ENCODE results near the gene UBE3C.

The UBE3C gene

DNA sequence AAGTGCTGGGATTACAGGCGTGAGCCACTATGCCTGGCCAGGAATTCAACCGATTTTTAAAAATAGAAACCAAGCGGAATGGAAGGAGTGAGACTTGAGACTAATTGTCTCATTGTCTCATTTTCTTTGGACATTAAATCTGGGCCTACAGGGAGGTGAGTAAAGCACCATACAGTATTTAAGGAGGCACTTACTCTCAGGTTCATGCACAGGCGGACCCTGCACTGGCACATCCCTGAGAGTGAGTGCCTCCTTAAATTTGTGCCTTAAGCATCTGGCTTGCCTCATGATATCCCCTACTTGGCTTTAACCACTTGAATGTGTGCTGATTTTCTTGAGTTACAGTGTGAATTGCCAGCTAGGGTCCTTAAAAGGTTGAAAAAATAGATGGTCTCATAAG is 10.6 kb downstream of the UBE3C start:
- Histone ChIP-seq H3K4me2 (ENCODE audit: insufficient read depth, low read length, poor library complexity, severe bottlenecking) (no peak overlapping the region), H3K18ac (ENCODE audit: low read length) (no peak overlapping the region), H3K27ac (replicated peaks; ENCODE audit: low read length) (no peak overlapping the region), H4K8ac (ENCODE audit: low read depth, low read length) (no peak overlapping the region), H2AFZ (ENCODE audit: low read length) (no peak overlapping the region), H2BK12ac (ENCODE audit: low read length) (no peak overlapping the region), H2AK5ac (ENCODE audit: low read depth, low read length) (no peak overlapping the region), H3K9ac (ENCODE audit: low read depth, low read length, poor library complexity) (no peak overlapping the region), H3K23ac (ENCODE audit: low read depth, low read length, poor library complexity) (no peak overlapping the region), H2BK5ac (ENCODE audit: low read length) (no peak overlapping the region), H3K4me3 (ENCODE audit: low read length in 2 of 2) (no peak overlapping the region), H3K36me3 (replicated peaks in 1 of 2; ENCODE audit: control insufficient read depth in 2 of 2, insufficient read depth in 2 of 2, low read length in 2 of 2) (peaks cover 0 to 57% of the 10 kb centered on the region in 2 donors), H3K27me3 (ENCODE audit: control insufficient read depth in 3 of 3, insufficient read depth in 3 of 3, low read depth in 1 of 3, low read length in 3 of 3) (no peaks in the 10 kb centered on the region), H4K91ac (ENCODE audit: low read depth, low read length, poor library complexity) (no peak overlapping the region), H3K79me1 (ENCODE audit: low read depth, low read length) (peaks cover 15% of the 10 kb centered on the region), H2BK15ac (ENCODE audit: low read length) (no peak overlapping the region), H2BK120ac (ENCODE audit: low read depth, low read length) (no peak overlapping the region), H3K9me3 (replicated peaks in 1 of 2; ENCODE audit: control insufficient read depth in 2 of 2, insufficient read depth in 1 of 2, low read depth in 1 of 2, low read length in 2 of 2) (no peaks in the 10 kb centered on the region), H3K14ac (ENCODE audit: low read length) (no peak overlapping the region), H3K4ac (ENCODE audit: low read length) (no peak overlapping the region), H3K4me1 (ENCODE audit: control insufficient read depth in 2 of 2, insufficient read depth in 1 of 2, low read depth in 1 of 2, low read length in 2 of 2) (peaks cover 10 to 13% of the 10 kb centered on the region in 2 donors)
- WGBS, 2 donors (ENCODE audit: extremely low coverage in 2 of 2, insufficient read length in 2 of 2, insufficient replicate concordance in 1 of 2): no CpG with 5 or more reads among the region's 4 CpGs
- DNase-seq (ENCODE audit: low spot score): no peak

DNA sequence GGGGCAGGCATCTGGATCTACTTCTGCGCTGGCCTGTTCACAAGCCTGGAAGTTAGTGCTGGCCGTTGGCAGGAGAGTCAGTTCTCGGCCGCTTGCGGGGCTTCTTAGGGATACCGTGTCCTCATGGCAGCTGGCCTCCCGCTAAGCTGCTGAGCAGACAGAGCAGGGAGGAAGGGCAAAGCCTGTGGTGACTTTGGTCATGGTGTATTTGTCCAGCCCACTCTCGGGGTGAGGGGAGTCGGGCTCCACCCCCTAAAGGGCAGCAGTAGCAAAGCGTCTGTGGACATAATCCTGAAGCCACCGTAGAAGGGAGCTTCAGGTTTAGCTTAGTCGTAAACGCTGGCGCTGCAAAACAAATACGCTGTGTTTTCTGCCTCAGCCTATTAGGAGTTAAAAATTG is 12.2 kb downstream of the UBE3C start:
- Histone ChIP-seq H3K36me3 (replicated peaks in 1 of 2; ENCODE audit: control insufficient read depth in 2 of 2, insufficient read depth in 2 of 2, low read length in 2 of 2) (peaks cover 0 to 48% of the 10 kb centered on the region in 2 donors), H2AK5ac (ENCODE audit: low read depth, low read length) (no peak overlapping the region), H3K79me1 (ENCODE audit: low read depth, low read length) (peaks cover 11% of the 10 kb centered on the region), H2BK120ac (ENCODE audit: low read depth, low read length) (no peak overlapping the region), H3K27me3 (ENCODE audit: control insufficient read depth in 3 of 3, insufficient read depth in 3 of 3, low read depth in 1 of 3, low read length in 3 of 3) (no peaks in the 10 kb centered on the region), H3K4me2 (ENCODE audit: insufficient read depth, low read length, poor library complexity, severe bottlenecking) (no peak overlapping the region), H3K4ac (ENCODE audit: low read length) (no peak overlapping the region), H2BK12ac (ENCODE audit: low read length) (no peak overlapping the region), H3K14ac (ENCODE audit: low read length) (no peak overlapping the region), H3K18ac (ENCODE audit: low read length) (no peak overlapping the region), H3K27ac (replicated peaks; ENCODE audit: low read length) (no peak overlapping the region), H2BK15ac (ENCODE audit: low read length) (no peak overlapping the region), H2AFZ (ENCODE audit: low read length) (no peak overlapping the region), H3K9me3 (replicated peaks in 1 of 2; ENCODE audit: control insufficient read depth in 2 of 2, insufficient read depth in 1 of 2, low read depth in 1 of 2, low read length in 2 of 2) (no peaks in the 10 kb centered on the region), H4K8ac (ENCODE audit: low read depth, low read length) (no peak overlapping the region), H2BK5ac (ENCODE audit: low read length) (no peak overlapping the region), H3K9ac (ENCODE audit: low read depth, low read length, poor library complexity) (no peak overlapping the region), H3K4me3 (ENCODE audit: low read length in 2 of 2) (no peak overlapping the region), H3K23ac (ENCODE audit: low read depth, low read length, poor library complexity) (no peak overlapping the region), H4K91ac (ENCODE audit: low read depth, low read length, poor library complexity) (no peak overlapping the region), H3K4me1 (ENCODE audit: control insufficient read depth in 2 of 2, insufficient read depth in 1 of 2, low read depth in 1 of 2, low read length in 2 of 2) (peaks cover 10 to 13% of the 10 kb centered on the region in 2 donors)
- peak; percentile 26 for DNase-seq (ENCODE audit: low spot score)
- WGBS, 2 donors (ENCODE audit: extremely low coverage in 2 of 2, insufficient read length in 2 of 2, insufficient replicate concordance in 1 of 2): no CpG with 5 or more reads among the region's 15 CpGs

DNA sequence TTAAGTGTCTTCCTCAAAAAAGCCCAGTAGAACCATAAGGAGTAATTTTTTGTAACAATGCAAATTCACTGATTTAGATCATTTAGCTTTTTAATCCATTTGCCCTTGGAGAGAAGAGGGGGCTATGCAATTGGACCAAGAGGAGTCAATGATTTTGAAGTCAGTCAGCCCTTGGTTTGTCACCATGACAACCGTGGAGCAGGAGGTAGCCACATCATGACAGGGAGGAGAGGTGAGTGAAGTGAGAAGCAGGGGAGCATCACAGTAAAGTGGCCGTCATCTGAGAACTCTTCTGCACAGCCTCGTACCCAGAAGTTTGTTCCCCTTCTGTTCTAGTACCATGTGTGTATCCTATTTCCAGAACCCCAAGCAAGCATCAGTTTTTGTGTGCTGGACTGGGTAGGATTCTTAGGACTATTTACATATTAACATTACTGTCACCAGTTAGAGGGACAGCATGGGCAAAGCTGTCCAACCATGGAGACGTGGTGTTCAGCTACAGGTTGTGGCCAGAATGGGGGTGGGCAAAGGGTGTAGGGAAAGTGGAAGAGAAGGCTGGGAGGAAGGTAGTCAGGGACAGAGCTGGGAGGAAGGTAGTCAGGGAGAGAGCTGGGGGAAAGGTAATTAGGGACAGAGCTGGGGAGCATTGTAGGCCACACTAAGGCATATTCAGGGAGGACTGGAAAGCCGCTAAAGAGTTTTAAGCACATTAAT is 13.1 kb downstream of the UBE3C start:
- no peak overlapping the region for H3K27ac ChIP-seq (replicated peaks; ENCODE audit: low read length)

DNA sequence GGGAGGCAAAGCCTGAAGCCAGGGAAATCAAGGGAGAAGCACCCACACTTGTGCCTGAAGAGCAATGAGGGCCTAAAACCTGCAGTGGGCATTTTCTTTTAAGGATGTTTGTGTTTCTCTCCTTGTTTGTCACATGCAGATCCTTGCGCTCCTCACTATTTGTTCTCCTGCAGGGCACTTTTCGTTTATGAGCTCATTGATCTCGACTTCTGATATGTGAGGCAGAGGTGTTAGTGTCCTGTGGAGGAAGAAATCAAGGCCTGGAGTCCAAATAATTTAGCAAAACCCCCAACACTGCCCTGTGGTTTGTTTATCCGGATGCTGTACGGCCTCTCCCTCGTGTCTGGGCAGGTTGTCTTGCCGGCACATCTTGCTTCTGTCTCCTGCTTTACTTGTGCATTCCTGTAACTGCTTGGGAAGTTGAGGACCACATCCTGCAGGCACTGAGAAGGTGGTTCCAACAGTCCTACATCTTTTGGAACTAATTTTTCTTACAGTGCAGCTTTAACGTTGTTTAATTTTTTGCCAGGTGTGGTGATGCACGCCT is 13.7 kb downstream of the UBE3C start:
- Histone ChIP-seq H3K4me2 (ENCODE audit: insufficient read depth, low read length, poor library complexity, severe bottlenecking) (no peak overlapping the region), H2BK5ac (ENCODE audit: low read length) (no peak overlapping the region), H3K14ac (ENCODE audit: low read length) (no peak overlapping the region), H3K79me1 (ENCODE audit: low read depth, low read length) (peaks cover 10% of the 10 kb centered on the region), H2AK5ac (ENCODE audit: low read depth, low read length) (no peak overlapping the region), H2BK12ac (ENCODE audit: low read length) (no peak overlapping the region), H3K4me3 (ENCODE audit: low read length in 2 of 2) (no peak overlapping the region), H3K9ac (ENCODE audit: low read depth, low read length, poor library complexity) (no peak overlapping the region), H3K9me3 (replicated peaks in 1 of 2; ENCODE audit: control insufficient read depth in 2 of 2, insufficient read depth in 1 of 2, low read depth in 1 of 2, low read length in 2 of 2) (no peaks in the 10 kb centered on the region), H2BK120ac (ENCODE audit: low read depth, low read length) (no peak overlapping the region), H2AFZ (ENCODE audit: low read length) (no peak overlapping the region), H3K4ac (ENCODE audit: low read length) (no peak overlapping the region), H3K27ac (replicated peaks; ENCODE audit: low read length) (no peak overlapping the region), H3K27me3 (ENCODE audit: control insufficient read depth in 3 of 3, insufficient read depth in 3 of 3, low read depth in 1 of 3, low read length in 3 of 3) (no peaks in the 10 kb centered on the region), H2BK15ac (ENCODE audit: low read length) (no peak overlapping the region), H3K23ac (ENCODE audit: low read depth, low read length, poor library complexity) (no peak overlapping the region), H3K4me1 (ENCODE audit: control insufficient read depth in 2 of 2, insufficient read depth in 1 of 2, low read depth in 1 of 2, low read length in 2 of 2) (peaks cover 10 to 13% of the 10 kb centered on the region in 2 donors), H3K36me3 (replicated peaks in 1 of 2; ENCODE audit: control insufficient read depth in 2 of 2, insufficient read depth in 2 of 2, low read length in 2 of 2) (peaks cover 0 to 34% of the 10 kb centered on the region in 2 donors), H4K8ac (ENCODE audit: low read depth, low read length) (no peak overlapping the region), H3K18ac (ENCODE audit: low read length) (no peak overlapping the region), H4K91ac (ENCODE audit: low read depth, low read length, poor library complexity) (no peak overlapping the region)
- no peak for DNase-seq (ENCODE audit: low spot score)
- no CpG with 5 or more reads among the region's 9 CpGs for WGBS, 2 donors (ENCODE audit: extremely low coverage in 2 of 2, insufficient read length in 2 of 2, insufficient replicate concordance in 1 of 2)

More for the DNA sequence above, 13.1 kb downstream of the UBE3C start:
- H3K23ac ChIP-seq (ENCODE audit: low read depth, low read length, poor library complexity): no peak overlapping the region
- WGBS, 2 donors (ENCODE audit: extremely low coverage in 2 of 2, insufficient read length in 2 of 2, insufficient replicate concordance in 1 of 2): no CpG with 5 or more reads among the region's 5 CpGs
- H3K4me1 ChIP-seq (ENCODE audit: control insufficient read depth in 2 of 2, insufficient read depth in 1 of 2, low read depth in 1 of 2, low read length in 2 of 2): peaks cover 10 to 13% of the 10 kb centered on the region in 2 donors
- no peak overlapping the region for H2BK12ac ChIP-seq (ENCODE audit: low read length)
- H2AK5ac ChIP-seq (ENCODE audit: low read depth, low read length): no peak overlapping the region
- no peak overlapping the region for H2BK120ac ChIP-seq (ENCODE audit: low read depth, low read length)
- no peak overlapping the region for H3K18ac ChIP-seq (ENCODE audit: low read length)
- H3K4me2 ChIP-seq (ENCODE audit: insufficient read depth, low read length, poor library complexity, severe bottlenecking): no peak overlapping the region
- no peak overlapping the region for H2BK5ac ChIP-seq (ENCODE audit: low read length)
- DNase-seq (ENCODE audit: low spot score): no peak
- no peaks in the 10 kb centered on the region for H3K27me3 ChIP-seq (ENCODE audit: control insufficient read depth in 3 of 3, insufficient read depth in 3 of 3, low read depth in 1 of 3, low read length in 3 of 3)
- H2AFZ ChIP-seq (ENCODE audit: low read length): no peak overlapping the region
- no peak overlapping the region for H3K14ac ChIP-seq (ENCODE audit: low read length)
- H4K8ac ChIP-seq (ENCODE audit: low read depth, low read length): no peak overlapping the region
- no peak overlapping the region for H3K4ac ChIP-seq (ENCODE audit: low read length)
- no peak overlapping the region for H2BK15ac ChIP-seq (ENCODE audit: low read length)
- H3K9me3 ChIP-seq (replicated peaks in 1 of 2; ENCODE audit: control insufficient read depth in 2 of 2, insufficient read depth in 1 of 2, low read depth in 1 of 2, low read length in 2 of 2): no peaks in the 10 kb centered on the region
- peaks cover 0 to 41% of the 10 kb centered on the region in 2 donors for H3K36me3 ChIP-seq (replicated peaks in 1 of 2; ENCODE audit: control insufficient read depth in 2 of 2, insufficient read depth in 2 of 2, low read length in 2 of 2)
- no peak overlapping the region for H4K91ac ChIP-seq (ENCODE audit: low read depth, low read length, poor library complexity)
- no peak overlapping the region for H3K9ac ChIP-seq (ENCODE audit: low read depth, low read length, poor library complexity)
- peaks cover 10% of the 10 kb centered on the region for H3K79me1 ChIP-seq (ENCODE audit: low read depth, low read length)
- H3K4me3 ChIP-seq (ENCODE audit: low read length in 2 of 2): no peak overlapping the region
